Islet of Langerhans (tissue), 1 donor: ENCODE data around the gene SETD2.
"Not testable (repeated sequence)": the region's sequence is repeated elsewhere in the genome, so short reads cannot be mapped to it uniquely, and the experiment has no call there.

ENCODE experiments used
- FAIRE-seq: peaks from one replicate; lab custom pipeline; 2011; peaks lifted over from hg19 to GRCh38; lab: Jason Lieb, UNC

Gene SETD2

GRCh38 chr3:47097864-47098263, 66.0 kb downstream of the SETD2 start:
- peak; percentile 70 for FAIRE-seq

GRCh38 chr3:47096959-47097358, 67.0 kb downstream of the SETD2 start:
- no peak for FAIRE-seq

- FAIRE-seq: no peak
These were observed 71.8 kb downstream of the SETD2 start for GRCh38 chr3:47092090-47092489.

GRCh38 chr3:47089630-47090029, 74.3 kb downstream of the SETD2 start:
- FAIRE-seq: no peak

- FAIRE-seq: no peak
These were observed 77.8 kb downstream of the SETD2 start for GRCh38 chr3:47086071-47086470.

- FAIRE-seq: no peak
These were observed 80.1 kb downstream of the SETD2 start for GRCh38 chr3:47083786-47084185.

GRCh38 chr3:47082519-47082918, 81.4 kb downstream of the SETD2 start:
- FAIRE-seq: no peak

- FAIRE-seq: no peak
These were observed 84.5 kb downstream of the SETD2 start for GRCh38 chr3:47079432-47079831.

- FAIRE-seq: no peak
These were observed 90.2 kb downstream of the SETD2 start for GRCh38 chr3:47073685-47074084.

GRCh38 chr3:47070770-47071169, 93.1 kb downstream of the SETD2 start:
- no peak for FAIRE-seq

GRCh38 chr3:47066259-47066658, 97.7 kb downstream of the SETD2 start:
- FAIRE-seq: not testable (repeated sequence)

- no peak for FAIRE-seq
These were observed 98.2 kb downstream of the SETD2 start for GRCh38 chr3:47065681-47066080.

- no peak for FAIRE-seq
These were observed 98.9 kb downstream of the SETD2 start for GRCh38 chr3:47065058-47065457.

GRCh38 chr3:47057212-47057671, 106.7 kb downstream of the SETD2 start:
- no peak for FAIRE-seq

- no peak for FAIRE-seq
These were observed 107.2 kb downstream of the SETD2 start for GRCh38 chr3:47056705-47057104.

GRCh38 chr3:47054412-47054811, 109.5 kb downstream of the SETD2 start:
- no peak for FAIRE-seq

GRCh38 chr3:47047673-47048072, 116.2 kb downstream of the SETD2 start:
- no peak for FAIRE-seq

GRCh38 chr3:47047069-47047468, 116.8 kb downstream of the SETD2 start:
- FAIRE-seq: no peak

GRCh38 chr3:47042231-47042791, 121.6 kb downstream of the SETD2 start:
- FAIRE-seq: no peak

GRCh38 chr3:47041114-47041513, 122.8 kb downstream of the SETD2 start:
- no peak for FAIRE-seq

- not testable (repeated sequence) for FAIRE-seq
These were observed 126.6 kb downstream of the SETD2 start for GRCh38 chr3:47037302-47037701.

GRCh38 chr3:47036145-47036544, 127.8 kb downstream of the SETD2 start:
- no peak for FAIRE-seq

GRCh38 chr3:47035645-47036044, 128.3 kb downstream of the SETD2 start:
- no peak for FAIRE-seq

GRCh38 chr3:47034868-47035489, 128.9 kb downstream of the SETD2 start:
- no peak for FAIRE-seq
